GM12891 (cell line): ENCODE results near the gene RAB3GAP1.

Experiments used
- DNase-seq: peaks from one replicate; pipeline ENCODE4 v3.0.0; 2011; ENCODE audit warnings: low spot score; ENCODE audit not compliant: insufficient read length
- FAIRE-seq: peaks from 2 replicates; lab custom pipeline; 2011; peaks lifted over from hg19 to GRCh38; lab: Jason Lieb, UNC
- PAX5 ChIP-seq: IDR thresholded peaks from 2 replicates; pipeline ENCODE4 v1.6.1; 2011; ENCODE audit warnings: low read length, moderate library complexity, mild to moderate bottlenecking; ENCODE audit not compliant: insufficient read depth, severe bottlenecking
- POLR2A ChIP-seq: IDR thresholded peaks from 2 replicates; pipeline ENCODE4 v1.6.1; 2011; ENCODE audit warnings: low read depth, low read length, control low read depth
- POLR2AphosphoS5 ChIP-seq: IDR thresholded peaks from 2 replicates; pipeline ENCODE4 v1.6.1; 2011; ENCODE audit warnings: low read depth, low read length, control low read depth
- POU2F2 ChIP-seq: IDR thresholded peaks from 2 replicates; pipeline ENCODE4 v1.6.1; 2011; ENCODE audit warnings: low read depth, mild to moderate bottlenecking, control low read depth, low read length, moderate library complexity
- SPI1 ChIP-seq: IDR thresholded peaks from 2 replicates; pipeline ENCODE4 v1.6.1; 2011; ENCODE audit warnings: low read depth, low read length, control low read depth
- TAF1 ChIP-seq: IDR thresholded peaks from 2 replicates; pipeline ENCODE4 v1.6.1; 2011; ENCODE audit warnings: low read depth, low read length, control low read depth

Gene RAB3GAP1

DNA sequence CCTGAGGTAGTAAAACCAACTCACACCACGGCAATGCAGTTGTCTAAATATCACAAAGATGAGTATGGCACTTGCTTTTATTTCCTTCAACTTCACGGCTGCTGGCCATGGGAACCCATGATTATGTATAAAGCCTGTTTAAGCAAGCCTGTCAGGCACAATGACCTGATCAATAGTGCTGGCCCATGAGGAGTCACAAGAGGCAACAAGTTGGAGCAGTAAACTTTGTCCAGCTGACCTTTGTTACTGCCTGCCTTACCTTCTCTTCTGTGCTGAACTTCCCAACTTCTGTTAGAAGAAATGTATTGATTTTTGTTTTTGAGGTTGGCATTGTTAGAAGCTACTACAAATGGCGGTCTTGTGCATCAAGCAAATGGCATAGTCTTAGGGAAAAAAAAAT is 151.9 kb downstream of the RAB3GAP1 start:
- TF ChIP-seq POLR2A (no peak), TAF1 (no peak), PAX5 (no peak), POLR2AphosphoS5 (no peak)
- no peak for DNase-seq
- FAIRE-seq: no peak

DNA sequence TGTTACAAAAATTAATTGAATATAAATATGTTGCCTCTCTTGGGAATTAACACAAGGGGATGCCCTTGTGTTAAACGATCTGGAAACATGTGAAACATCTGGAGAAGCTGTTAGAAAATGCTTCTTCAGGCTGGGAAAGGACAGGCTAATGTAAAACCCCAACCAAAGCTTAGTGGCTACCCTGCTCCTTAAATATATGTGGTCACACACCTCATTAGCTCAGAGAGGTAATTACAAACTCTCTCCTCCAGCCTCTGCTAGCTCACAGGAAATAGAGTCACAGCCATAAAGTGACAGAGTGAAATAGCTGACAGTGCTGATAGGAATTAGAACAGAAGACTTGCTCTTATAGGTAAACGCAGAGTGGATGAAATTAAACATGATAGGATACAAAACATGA is 155.9 kb downstream of the RAB3GAP1 start:
- DNase-seq (no peak), FAIRE-seq (no peak)
- TF ChIP-seq SPI1 (no peak), POLR2AphosphoS5 (no peak), POLR2A (no peak), PAX5 (no peak), TAF1 (no peak), POU2F2 (no peak)

DNA sequence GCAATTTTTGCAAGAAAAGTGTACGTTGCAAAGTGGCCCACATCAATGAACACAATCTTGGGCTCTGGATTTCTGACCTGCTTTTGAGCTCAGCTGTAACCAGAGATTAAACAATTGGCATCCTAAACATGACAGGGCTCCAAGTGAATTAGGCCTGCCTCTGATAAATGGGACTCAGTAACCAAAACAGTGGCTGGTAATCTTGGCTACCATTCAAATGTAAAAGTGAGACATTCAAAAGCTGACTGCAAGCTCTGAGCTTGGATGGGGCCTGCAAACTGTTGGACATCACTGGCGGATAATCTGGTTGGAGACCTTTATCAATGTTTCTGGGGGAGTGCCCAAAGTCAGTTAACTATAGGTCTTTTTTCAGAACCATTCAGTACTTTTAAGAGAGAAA is 160.7 kb downstream of the RAB3GAP1 start:
- DNase-seq (no peak), FAIRE-seq (no peak)
- TF ChIP-seq POLR2A: no peak

GRCh38 chr2:135218426-135218825 is 166.3 kb downstream of the RAB3GAP1 start:
- TF ChIP-seq POLR2A (no peak), SPI1 (no peak), POLR2AphosphoS5 (no peak), TAF1 (no peak), PAX5 (no peak), POU2F2 (no peak)
- DNase-seq (no peak), FAIRE-seq (no peak)

DNA sequence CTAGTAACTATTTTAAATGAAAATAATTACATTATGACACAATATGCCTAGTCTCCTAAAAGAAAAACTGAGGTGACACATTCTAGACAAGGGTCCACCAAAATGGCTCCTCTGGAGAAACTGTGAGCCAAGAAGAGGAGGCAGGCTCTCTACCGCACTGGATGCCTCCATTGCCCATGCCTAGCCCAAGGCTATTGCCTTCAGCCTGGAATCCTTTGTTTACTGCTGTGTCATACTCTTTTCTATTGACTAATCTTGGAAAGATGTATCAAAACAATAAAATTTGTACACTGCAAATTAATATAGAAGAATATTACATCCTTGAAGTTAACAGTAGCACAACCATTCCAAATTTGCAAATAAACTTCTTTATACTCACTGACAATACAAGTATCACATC is 167.1 kb downstream of the RAB3GAP1 start:
- FAIRE-seq (no peak), DNase-seq (no peak)

More for the DNA sequence above, 167.1 kb downstream of the RAB3GAP1 start:
- TF ChIP-seq POU2F2 (no peak), SPI1 (no peak), TAF1 (no peak), PAX5 (no peak), POLR2AphosphoS5 (no peak)
